Measurements from ENCODE around the gene TULP3. TPM values are rescaled to one million over a fixed set of nuclear protein-coding genes. Genes with fewer than 3 reads are reported as not detected.

Gene TULP3
- total and polyA plus RNA-seq, 10 of the 15 experiments (the other 5 are each of a cell fraction or from before 2014, with no cell fraction given): 3.1 to 10.4 (median 8.1) TPM

DNA sequence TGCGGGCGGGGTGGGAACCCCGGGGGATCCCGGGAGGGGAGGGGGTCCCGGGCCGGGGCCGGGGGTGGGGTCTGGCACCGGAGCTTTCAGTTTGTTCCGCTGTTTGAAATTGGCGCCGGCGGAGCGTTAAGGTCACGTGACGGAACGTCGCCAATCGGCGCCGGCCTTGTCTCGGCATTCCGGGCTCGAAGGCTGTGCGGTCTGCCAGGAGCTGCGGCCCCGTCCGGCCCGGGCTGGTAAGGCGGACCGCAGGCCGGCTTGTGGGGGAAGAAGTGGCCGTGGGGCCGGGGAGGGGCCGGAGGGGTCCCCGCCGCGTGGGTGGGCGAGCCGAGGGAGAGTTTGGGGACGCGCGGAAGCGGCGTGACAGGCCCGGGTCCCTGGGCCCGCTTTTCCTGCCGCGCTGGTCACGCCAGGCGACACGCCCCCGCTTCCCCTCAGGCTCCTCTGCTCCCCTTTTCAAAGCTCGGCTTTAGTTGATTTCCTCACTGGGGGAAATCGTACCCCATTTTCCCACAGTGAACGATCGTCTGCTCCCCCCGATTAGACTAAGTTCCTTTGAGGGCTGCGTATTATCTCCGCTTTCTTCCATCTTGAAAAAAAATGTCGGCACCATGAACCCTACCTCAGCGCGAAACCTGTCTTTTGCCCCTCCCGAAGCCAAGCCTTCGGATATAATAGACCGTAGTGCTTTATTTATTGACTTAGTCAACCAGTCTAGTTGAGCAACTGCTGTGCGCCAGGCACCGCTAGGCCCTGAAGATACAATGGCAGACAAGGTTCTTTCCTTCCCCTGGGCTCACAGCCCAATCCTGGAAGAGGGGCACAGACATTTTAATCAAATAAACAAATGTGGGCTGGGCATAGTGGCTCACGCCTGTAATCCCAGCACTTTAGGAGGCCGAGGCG is 13.4 kb upstream of the TULP3 start, which contains the start of the genes FOXM1 and RHNO1 (continued):
- TF ChIP-seq, protein P1, sequence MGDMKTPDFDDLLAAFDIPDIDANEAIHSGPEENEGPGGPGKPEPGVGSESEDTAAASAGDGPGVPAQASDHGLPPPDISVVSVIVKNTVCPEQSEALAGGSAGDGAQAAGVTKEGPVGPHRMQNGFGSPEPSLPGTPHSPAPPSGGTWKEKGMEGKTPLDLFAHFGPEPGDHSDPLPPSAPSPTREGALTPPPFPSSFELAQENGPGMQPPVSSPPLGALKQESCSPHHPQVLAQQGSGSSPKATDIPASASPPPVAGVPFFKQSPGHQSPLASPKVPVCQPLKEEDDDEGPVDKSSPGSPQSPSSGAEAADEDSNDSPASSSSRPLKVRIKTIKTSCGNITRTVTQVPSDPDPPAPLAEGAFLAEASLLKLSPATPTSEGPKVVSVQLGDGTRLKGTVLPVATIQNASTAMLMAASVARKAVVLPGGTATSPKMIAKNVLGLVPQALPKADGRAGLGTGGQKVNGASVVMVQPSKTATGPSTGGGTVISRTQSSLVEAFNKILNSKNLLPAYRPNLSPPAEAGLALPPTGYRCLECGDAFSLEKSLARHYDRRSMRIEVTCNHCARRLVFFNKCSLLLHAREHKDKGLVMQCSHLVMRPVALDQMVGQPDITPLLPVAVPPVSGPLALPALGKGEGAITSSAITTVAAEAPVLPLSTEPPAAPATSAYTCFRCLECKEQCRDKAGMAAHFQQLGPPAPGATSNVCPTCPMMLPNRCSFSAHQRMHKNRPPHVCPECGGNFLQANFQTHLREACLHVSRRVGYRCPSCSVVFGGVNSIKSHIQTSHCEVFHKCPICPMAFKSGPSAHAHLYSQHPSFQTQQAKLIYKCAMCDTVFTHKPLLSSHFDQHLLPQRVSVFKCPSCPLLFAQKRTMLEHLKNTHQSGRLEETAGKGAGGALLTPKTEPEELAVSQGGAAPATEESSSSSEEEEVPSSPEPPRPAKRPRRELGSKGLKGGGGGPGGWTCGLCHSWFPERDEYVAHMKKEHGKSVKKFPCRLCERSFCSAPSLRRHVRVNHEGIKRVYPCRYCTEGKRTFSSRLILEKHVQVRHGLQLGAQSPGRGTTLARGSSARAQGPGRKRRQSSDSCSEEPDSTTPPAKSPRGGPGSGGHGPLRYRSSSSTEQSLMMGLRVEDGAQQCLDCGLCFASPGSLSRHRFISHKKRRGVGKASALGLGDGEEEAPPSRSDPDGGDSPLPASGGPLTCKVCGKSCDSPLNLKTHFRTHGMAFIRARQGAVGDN (IDR thresholded peaks at IDR 0.05): peak; percentile 28; the same call in 1 of the 2 replicates
- TF ChIP-seq, protein P2, sequence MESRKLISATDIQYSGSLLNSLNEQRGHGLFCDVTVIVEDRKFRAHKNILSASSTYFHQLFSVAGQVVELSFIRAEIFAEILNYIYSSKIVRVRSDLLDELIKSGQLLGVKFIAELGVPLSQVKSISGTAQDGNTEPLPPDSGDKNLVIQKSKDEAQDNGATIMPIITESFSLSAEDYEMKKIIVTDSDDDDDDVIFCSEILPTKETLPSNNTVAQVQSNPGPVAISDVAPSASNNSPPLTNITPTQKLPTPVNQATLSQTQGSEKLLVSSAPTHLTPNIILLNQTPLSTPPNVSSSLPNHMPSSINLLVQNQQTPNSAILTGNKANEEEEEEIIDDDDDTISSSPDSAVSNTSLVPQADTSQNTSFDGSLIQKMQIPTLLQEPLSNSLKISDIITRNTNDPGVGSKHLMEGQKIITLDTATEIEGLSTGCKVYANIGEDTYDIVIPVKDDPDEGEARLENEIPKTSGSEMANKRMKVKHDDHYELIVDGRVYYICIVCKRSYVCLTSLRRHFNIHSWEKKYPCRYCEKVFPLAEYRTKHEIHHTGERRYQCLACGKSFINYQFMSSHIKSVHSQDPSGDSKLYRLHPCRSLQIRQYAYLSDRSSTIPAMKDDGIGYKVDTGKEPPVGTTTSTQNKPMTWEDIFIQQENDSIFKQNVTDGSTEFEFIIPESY (IDR thresholded peaks at IDR 0.05): no peak
- TF ChIP-seq, protein P3, sequence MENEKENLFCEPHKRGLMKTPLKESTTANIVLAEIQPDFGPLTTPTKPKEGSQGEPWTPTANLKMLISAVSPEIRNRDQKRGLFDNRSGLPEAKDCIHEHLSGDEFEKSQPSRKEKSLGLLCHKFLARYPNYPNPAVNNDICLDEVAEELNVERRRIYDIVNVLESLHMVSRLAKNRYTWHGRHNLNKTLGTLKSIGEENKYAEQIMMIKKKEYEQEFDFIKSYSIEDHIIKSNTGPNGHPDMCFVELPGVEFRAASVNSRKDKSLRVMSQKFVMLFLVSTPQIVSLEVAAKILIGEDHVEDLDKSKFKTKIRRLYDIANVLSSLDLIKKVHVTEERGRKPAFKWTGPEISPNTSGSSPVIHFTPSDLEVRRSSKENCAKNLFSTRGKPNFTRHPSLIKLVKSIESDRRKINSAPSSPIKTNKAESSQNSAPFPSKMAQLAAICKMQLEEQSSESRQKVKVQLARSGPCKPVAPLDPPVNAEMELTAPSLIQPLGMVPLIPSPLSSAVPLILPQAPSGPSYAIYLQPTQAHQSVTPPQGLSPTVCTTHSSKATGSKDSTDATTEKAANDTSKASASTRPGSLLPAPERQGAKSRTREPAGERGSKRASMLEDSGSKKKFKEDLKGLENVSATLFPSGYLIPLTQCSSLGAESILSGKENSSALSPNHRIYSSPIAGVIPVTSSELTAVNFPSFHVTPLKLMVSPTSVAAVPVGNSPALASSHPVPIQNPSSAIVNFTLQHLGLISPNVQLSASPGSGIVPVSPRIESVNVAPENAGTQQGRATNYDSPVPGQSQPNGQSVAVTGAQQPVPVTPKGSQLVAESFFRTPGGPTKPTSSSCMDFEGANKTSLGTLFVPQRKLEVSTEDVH (IDR thresholded peaks at IDR 0.05; ENCODE audit: low read depth, partially characterized antibody): no peak
- TF ChIP-seq EZH2 (IDR thresholded peaks at IDR 0.05; ENCODE audit: borderline replicate concordance, control insufficient read depth, low read depth, low read length) (no peak), CHD1 (IDR thresholded peaks at IDR 0.05; ENCODE audit: low read depth, low read length) (no peak), SREBF1 (IDR thresholded peaks at IDR 0.05; ENCODE audit: low read length) (no peak), ZZZ3 (IDR thresholded peaks at IDR 0.05; ENCODE audit: control insufficient read depth, insufficient read length, low read depth) (no peak), MTA3 (IDR thresholded peaks at IDR 0.05; ENCODE audit: borderline replicate concordance, low read length) (no peak), SMC3 (IDR thresholded peaks at IDR 0.05; ENCODE audit: borderline replicate concordance, low read length) (no peak), STAT3 (IDR thresholded peaks at IDR 0.05; ENCODE audit: low read depth, low read length) (no peak), TARDBP (IDR thresholded peaks at IDR 0.05; ENCODE audit: borderline replicate concordance) (no peak), CREB1 (IDR thresholded peaks at IDR 0.05; ENCODE audit: low read depth) (0 out of 2 replicates have a peak, but pooled peaks have one; percentile 30)
- TF ChIP-seq, protein P4, sequence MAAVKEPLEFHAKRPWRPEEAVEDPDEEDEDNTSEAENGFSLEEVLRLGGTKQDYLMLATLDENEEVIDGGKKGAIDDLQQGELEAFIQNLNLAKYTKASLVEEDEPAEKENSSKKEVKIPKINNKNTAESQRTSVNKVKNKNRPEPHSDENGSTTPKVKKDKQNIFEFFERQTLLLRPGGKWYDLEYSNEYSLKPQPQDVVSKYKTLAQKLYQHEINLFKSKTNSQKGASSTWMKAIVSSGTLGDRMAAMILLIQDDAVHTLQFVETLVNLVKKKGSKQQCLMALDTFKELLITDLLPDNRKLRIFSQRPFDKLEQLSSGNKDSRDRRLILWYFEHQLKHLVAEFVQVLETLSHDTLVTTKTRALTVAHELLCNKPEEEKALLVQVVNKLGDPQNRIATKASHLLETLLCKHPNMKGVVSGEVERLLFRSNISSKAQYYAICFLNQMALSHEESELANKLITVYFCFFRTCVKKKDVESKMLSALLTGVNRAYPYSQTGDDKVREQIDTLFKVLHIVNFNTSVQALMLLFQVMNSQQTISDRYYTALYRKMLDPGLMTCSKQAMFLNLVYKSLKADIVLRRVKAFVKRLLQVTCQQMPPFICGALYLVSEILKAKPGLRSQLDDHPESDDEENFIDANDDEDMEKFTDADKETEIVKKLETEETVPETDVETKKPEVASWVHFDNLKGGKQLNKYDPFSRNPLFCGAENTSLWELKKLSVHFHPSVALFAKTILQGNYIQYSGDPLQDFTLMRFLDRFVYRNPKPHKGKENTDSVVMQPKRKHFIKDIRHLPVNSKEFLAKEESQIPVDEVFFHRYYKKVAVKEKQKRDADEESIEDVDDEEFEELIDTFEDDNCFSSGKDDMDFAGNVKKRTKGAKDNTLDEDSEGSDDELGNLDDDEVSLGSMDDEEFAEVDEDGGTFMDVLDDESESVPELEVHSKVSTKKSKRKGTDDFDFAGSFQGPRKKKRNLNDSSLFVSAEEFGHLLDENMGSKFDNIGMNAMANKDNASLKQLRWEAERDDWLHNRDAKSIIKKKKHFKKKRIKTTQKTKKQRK (IDR thresholded peaks at IDR 0.05; ENCODE audit: low read depth, low read length): no peak
- TF ChIP-seq, protein P5, sequence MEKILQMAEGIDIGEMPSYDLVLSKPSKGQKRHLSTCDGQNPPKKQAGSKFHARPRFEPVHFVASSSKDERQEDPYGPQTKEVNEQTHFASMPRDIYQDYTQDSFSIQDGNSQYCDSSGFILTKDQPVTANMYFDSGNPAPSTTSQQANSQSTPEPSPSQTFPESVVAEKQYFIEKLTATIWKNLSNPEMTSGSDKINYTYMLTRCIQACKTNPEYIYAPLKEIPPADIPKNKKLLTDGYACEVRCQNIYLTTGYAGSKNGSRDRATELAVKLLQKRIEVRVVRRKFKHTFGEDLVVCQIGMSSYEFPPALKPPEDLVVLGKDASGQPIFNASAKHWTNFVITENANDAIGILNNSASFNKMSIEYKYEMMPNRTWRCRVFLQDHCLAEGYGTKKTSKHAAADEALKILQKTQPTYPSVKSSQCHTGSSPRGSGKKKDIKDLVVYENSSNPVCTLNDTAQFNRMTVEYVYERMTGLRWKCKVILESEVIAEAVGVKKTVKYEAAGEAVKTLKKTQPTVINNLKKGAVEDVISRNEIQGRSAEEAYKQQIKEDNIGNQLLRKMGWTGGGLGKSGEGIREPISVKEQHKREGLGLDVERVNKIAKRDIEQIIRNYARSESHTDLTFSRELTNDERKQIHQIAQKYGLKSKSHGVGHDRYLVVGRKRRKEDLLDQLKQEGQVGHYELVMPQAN (conservative IDR thresholded peaks at IDR 0.05): peak; percentile 92
